Measurements from ENCODE around the gene OGN.

- TF ChIP-seq CTCF (conservative IDR thresholded peaks at IDR 0.05 in 1 of 2, IDR thresholded peaks at IDR 0.05 in 1 of 2; ENCODE audit: extremely low read depth in 1 of 2, insufficient read depth in 1 of 2, low read depth in 1 of 2, low read length in 2 of 2) (no peak), EZH2 (IDR thresholded peaks at IDR 0.05; ENCODE audit: borderline replicate concordance, low read length) (no peak)
Measured at GRCh38 chr9:92407818-92408217, 3.4 kb upstream of the OGN start.

All from mammary epithelial cell (primary cell).